ENCODE data around the gene CEP128. TPM values are rescaled to one million over a fixed set of nuclear protein-coding genes. Genes with fewer than 3 reads are reported as not detected.
"Not testable (repeated sequence)": the region's sequence is repeated elsewhere in the genome, so short reads cannot be mapped to it uniquely, and the experiment has no call there.

Gene CEP128
- total and polyA plus RNA-seq, 7 experiments from 2014 or later, result 4.2 to 22.8 (median 9.9) TPM

DNA sequence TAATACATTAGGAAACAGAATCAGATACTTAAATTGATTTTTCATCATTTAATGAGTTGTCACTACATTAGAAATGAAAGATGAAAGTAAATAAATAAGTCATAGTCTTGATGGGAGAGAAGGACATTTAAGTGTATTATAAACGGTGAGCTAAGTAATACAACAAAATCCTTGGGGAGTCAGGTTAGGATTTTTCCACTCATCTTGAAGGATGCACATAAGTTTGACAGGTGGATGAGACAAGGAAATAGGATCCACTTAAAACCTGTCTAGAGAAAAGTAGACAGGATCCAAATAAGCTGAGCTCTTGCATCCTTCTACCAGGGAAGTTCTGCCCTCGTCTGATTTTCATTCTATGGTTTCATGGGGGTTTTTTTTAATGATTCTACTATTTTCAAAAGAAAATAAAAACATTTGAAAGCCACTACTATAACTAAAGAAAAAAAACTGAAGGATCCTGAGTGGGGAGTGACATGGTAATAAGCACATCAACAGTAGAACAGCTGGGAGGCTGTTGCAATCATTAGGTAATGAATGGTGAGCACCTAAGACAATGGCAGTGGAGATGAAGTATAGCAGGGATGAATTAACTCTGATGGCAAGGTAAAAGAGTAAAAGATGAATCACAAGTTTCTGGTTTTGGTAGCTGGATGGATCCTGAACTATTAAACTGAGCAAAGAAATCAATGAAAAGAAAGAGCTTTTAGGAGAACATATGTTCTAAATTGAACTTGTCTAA, 17.0 kb downstream of the CEP128 start:
- H3K27me3 Mint-ChIP-seq, result peaks cover 0 to 6% (median 0%) of the 10 kb centered on the region in 5 donors
- CTCF ChIA-PET, result interaction anchor here (0.5 kb wide), 1 partner anchor 69 kb away, joined by 3 read pairs; no protein-coding TSS in a partner anchor
- H3K9me3 Mint-ChIP-seq, result peaks cover 0 to 16% (median 3%) of the 10 kb centered on the region in 11 donors
- intact Hi-C loops (cut with micrococcal nuclease), result no loop called here
- ATAC-seq, result no peak
- Histone ChIP-seq H3K4me3 (ENCODE audit: low read length) (no peak overlapping the region), H3K9me3 (ENCODE audit: control insufficient read depth in 2 of 3, low read length in 3 of 3) (no peaks in the 10 kb centered on the region), H3K4me1 (ENCODE audit: control insufficient read depth in 2 of 2, insufficient read depth in 2 of 2, low read length in 2 of 2) (peaks cover 0 to 1% of the 10 kb centered on the region in 2 donors), H3K36me3 (ENCODE audit: control insufficient read depth in 2 of 3, insufficient read depth in 3 of 3, low read length in 3 of 3) (no peaks in the 10 kb centered on the region), H3K27me3 (ENCODE audit: control insufficient read depth in 2 of 2, insufficient read depth in 2 of 2, low read length in 2 of 2) (no peaks in the 10 kb centered on the region), H3K27ac (ENCODE audit: low read depth, low read length) (no peak overlapping the region)
- peaks cover 7 to 45% (median 24%) of the 10 kb centered on the region in 5 donors for H3K36me3 Mint-ChIP-seq
- no peak overlapping the region for H3K27ac Mint-ChIP-seq
- peaks cover 0 to 31% (median 0%) of the 10 kb centered on the region in 7 donors for H3K4me1 Mint-ChIP-seq
- H3K4me3 Mint-ChIP-seq, result no peak overlapping the region
- POLR2A ChIA-PET, result no interaction called here
- DNase-seq, result no peak

DNA sequence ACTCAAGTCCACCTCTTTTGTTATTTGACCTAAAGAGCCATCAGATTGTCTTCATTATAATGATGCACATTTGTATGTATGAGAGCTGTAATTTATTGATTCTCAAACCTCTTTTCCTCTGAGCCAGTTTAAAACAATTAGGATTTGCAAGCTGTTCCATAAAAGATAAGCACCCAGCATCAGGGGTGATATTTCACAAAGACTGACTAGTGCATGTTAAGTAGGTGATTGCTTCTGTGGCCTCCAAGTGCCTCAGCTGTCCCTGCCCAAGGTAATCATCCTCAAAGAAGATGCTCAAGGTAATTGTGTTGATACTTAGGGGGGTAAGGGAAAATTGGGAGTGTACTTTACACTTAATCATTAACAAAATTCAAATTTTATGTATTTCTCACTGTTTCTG, 18.2 kb downstream of the CEP128 start:
- H3K4me1 ChIP-seq (ENCODE audit: control insufficient read depth in 2 of 2, insufficient read depth in 2 of 2, low read length in 2 of 2), result no peaks in the 10 kb centered on the region
- CTCF ChIA-PET, result no interaction called here
- no peak overlapping the region for H3K27ac ChIP-seq (ENCODE audit: low read depth, low read length)
- intact Hi-C loops (cut with micrococcal nuclease), result no loop called here
- no peak overlapping the region for H3K4me3 ChIP-seq (ENCODE audit: low read length)
- H3K27me3 ChIP-seq (ENCODE audit: control insufficient read depth in 2 of 2, insufficient read depth in 2 of 2, low read length in 2 of 2), result no peaks in the 10 kb centered on the region
- H3K27me3 Mint-ChIP-seq, result peaks cover 0 to 4% (median 0%) of the 10 kb centered on the region in 5 donors
- H3K36me3 ChIP-seq (ENCODE audit: control insufficient read depth in 2 of 3, insufficient read depth in 3 of 3, low read length in 3 of 3), result no peaks in the 10 kb centered on the region
- H3K36me3 Mint-ChIP-seq, result peaks cover 7 to 36% (median 19%) of the 10 kb centered on the region in 5 donors
- DNase-seq, result no peak
- H3K9me3 ChIP-seq (ENCODE audit: control insufficient read depth in 2 of 3, low read length in 3 of 3), result no peaks in the 10 kb centered on the region
- H3K27ac Mint-ChIP-seq, result no peak overlapping the region
- no peak overlapping the region for H3K4me3 Mint-ChIP-seq
- H3K4me1 Mint-ChIP-seq, result peaks cover 0 to 29% (median 0%) of the 10 kb centered on the region in 7 donors
- H3K9me3 Mint-ChIP-seq, result peaks cover 0 to 13% (median 3%) of the 10 kb centered on the region in 11 donors
- POLR2A ChIA-PET, result no interaction called here
- ATAC-seq, result no peak

DNA sequence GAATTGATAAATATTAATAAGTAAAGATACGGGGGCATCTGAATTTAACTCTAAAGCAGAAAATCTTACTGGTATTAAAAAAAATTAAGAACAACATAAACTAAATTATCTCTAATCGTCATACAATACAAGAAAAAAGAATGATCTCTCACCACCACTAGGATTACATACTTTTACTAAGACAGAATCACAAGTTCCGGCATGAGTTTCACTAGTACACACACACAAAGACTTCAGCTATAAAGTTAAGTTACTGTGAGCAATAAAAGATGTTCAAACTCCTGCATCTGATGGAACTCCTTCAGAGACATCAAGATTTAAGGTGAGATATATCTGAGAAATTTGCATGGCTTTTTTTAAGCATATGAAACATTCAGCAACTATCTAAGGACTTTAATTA, 21.9 kb downstream of the CEP128 start:
- ATAC-seq (no peak), DNase-seq (no peak)
- Histone ChIP-seq H3K9me3 (ENCODE audit: control insufficient read depth in 2 of 3, low read length in 3 of 3) (no peaks in the 10 kb centered on the region), H3K27me3 (ENCODE audit: control insufficient read depth in 2 of 2, insufficient read depth in 2 of 2, low read length in 2 of 2) (no peaks in the 10 kb centered on the region), H3K4me3 (ENCODE audit: low read length) (no peak overlapping the region), H3K4me1 (ENCODE audit: control insufficient read depth in 2 of 2, insufficient read depth in 2 of 2, low read length in 2 of 2) (no peaks in the 10 kb centered on the region), H3K27ac (ENCODE audit: low read depth, low read length) (no peak overlapping the region), H3K36me3 (ENCODE audit: control insufficient read depth in 2 of 3, insufficient read depth in 3 of 3, low read length in 3 of 3) (no peaks in the 10 kb centered on the region)
- peaks cover 0 to 1% (median 0%) of the 10 kb centered on the region in 11 donors for H3K9me3 Mint-ChIP-seq
- no peak overlapping the region for H3K27ac Mint-ChIP-seq
- H3K36me3 Mint-ChIP-seq, result peaks cover 4 to 22% (median 19%) of the 10 kb centered on the region in 5 donors
- peaks cover 0 to 8% (median 3%) of the 10 kb centered on the region in 7 donors for H3K4me1 Mint-ChIP-seq
- H3K4me3 Mint-ChIP-seq, result no peak overlapping the region
- CTCF ChIA-PET, result interaction anchor here (0.7 kb wide), 1 partner anchor 477 kb away, joined by 3 read pairs; no protein-coding TSS in a partner anchor
- POLR2A ChIA-PET, result no interaction called here
- H3K27me3 Mint-ChIP-seq, result no peaks in the 10 kb centered on the region
- intact Hi-C loops (cut with micrococcal nuclease), result no loop called here

DNA sequence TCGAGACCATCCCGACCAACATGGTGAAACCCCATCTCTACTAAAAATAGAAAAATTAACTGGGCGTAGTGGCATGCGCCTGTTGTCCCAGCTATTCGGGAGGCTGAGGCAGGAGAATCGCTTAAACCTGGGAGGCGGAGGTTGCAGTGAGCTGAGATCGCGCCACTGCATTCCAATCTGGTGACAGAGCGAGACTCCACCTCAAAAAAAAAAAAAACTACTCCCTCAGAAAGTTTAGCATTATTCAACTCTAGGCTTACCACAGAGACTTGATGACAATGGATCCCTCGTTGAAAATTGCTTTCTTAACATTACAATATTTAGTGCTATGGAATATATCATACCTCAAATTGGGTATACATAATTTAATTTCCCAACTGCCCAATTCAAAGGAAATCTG, 29.5 kb downstream of the CEP128 start:
- H3K27me3 ChIP-seq (ENCODE audit: control insufficient read depth in 2 of 2, insufficient read depth in 2 of 2, low read length in 2 of 2); CTCF ChIA-PET; H3K4me1 Mint-ChIP-seq; DNase-seq; H3K4me3 ChIP-seq (ENCODE audit: low read length); H3K27me3 Mint-ChIP-seq; H3K4me3 Mint-ChIP-seq; H3K27ac ChIP-seq (ENCODE audit: low read depth, low read length); intact Hi-C loops (cut with micrococcal nuclease); H3K9me3 Mint-ChIP-seq; H3K27ac Mint-ChIP-seq; H3K36me3 ChIP-seq (ENCODE audit: control insufficient read depth in 2 of 3, insufficient read depth in 3 of 3, low read length in 3 of 3); H3K9me3 ChIP-seq (ENCODE audit: control insufficient read depth in 2 of 3, low read length in 3 of 3); ATAC-seq; POLR2A ChIA-PET; H3K4me1 ChIP-seq (ENCODE audit: control insufficient read depth in 2 of 2, insufficient read depth in 2 of 2, low read length in 2 of 2): not testable (repeated sequence)
- H3K36me3 Mint-ChIP-seq, result peaks cover 4 to 24% (median 22%) of the 10 kb centered on the region in 5 donors

DNA sequence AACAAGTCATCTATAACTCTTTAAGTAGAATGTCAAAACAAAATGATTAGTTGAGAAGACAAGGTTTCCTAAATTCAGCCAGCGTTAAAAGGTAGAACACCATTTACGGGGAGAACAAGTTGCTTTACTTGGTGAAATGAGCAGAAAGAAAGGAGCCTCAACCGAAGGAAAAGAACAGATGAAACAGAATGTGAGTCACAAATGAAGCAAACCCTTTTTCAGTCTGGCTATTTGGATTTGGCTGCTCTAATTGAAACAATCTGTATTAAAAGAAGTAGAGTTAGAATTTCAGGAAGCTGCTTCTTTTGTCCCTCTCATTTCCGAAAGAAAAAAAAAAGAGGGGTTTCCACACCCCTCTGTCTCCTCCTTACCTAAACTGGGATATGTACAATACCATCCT, 34.6 kb downstream of the CEP128 start:
- Mint-ChIP-seq H3K27ac (no peak overlapping the region), H3K36me3 (peaks cover 0 to 37% (median 20%) of the 10 kb centered on the region in 5 donors), H3K4me3 (no peak overlapping the region), H3K9me3 (no peaks in the 10 kb centered on the region), H3K4me1 (peaks cover 0 to 8% (median 0%) of the 10 kb centered on the region in 7 donors), H3K27me3 (no peaks in the 10 kb centered on the region)
- Histone ChIP-seq H3K27ac (ENCODE audit: low read depth, low read length) (no peak overlapping the region), H3K4me1 (ENCODE audit: control insufficient read depth in 2 of 2, insufficient read depth in 2 of 2, low read length in 2 of 2) (no peaks in the 10 kb centered on the region), H3K36me3 (ENCODE audit: control insufficient read depth in 2 of 3, insufficient read depth in 3 of 3, low read length in 3 of 3) (no peaks in the 10 kb centered on the region), H3K4me3 (ENCODE audit: low read length) (no peak overlapping the region), H3K27me3 (ENCODE audit: control insufficient read depth in 2 of 2, insufficient read depth in 2 of 2, low read length in 2 of 2) (no peaks in the 10 kb centered on the region), H3K9me3 (ENCODE audit: control insufficient read depth in 2 of 3, low read length in 3 of 3) (no peaks in the 10 kb centered on the region)
- intact Hi-C loops (cut with micrococcal nuclease), result no loop called here
- no peak for DNase-seq
- POLR2A ChIA-PET, result no interaction called here
- ATAC-seq, result no peak
- CTCF ChIA-PET, result no interaction called here

DNA sequence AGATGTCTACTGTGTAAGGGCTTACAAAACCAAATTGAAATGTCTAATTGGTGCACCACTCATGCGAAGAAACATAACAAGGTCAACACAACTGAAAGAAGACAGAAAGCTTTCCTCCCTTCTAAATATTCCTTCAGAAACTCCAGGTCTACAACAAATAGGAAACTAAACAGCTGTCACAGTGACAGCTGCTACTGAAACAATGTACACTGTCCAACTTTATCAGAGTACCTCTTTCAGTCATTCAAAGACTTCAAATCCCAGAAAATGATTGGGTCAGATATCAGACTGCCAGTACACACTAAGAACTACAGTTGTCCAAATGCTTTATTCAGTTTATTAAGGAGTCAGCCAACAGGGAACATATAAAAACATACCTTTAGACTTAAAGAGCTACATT, 35.2 kb downstream of the CEP128 start:
- Histone ChIP-seq H3K4me1 (ENCODE audit: control insufficient read depth in 2 of 2, insufficient read depth in 2 of 2, low read length in 2 of 2) (no peaks in the 10 kb centered on the region), H3K27ac (ENCODE audit: low read depth, low read length) (no peak overlapping the region), H3K9me3 (ENCODE audit: control insufficient read depth in 2 of 3, low read length in 3 of 3) (no peaks in the 10 kb centered on the region), H3K4me3 (ENCODE audit: low read length) (no peak overlapping the region), H3K36me3 (ENCODE audit: control insufficient read depth in 2 of 3, insufficient read depth in 3 of 3, low read length in 3 of 3) (no peaks in the 10 kb centered on the region), H3K27me3 (ENCODE audit: control insufficient read depth in 2 of 2, insufficient read depth in 2 of 2, low read length in 2 of 2) (no peaks in the 10 kb centered on the region)
- no peak for ATAC-seq
- Mint-ChIP-seq H3K36me3 (peaks cover 0 to 40% (median 25%) of the 10 kb centered on the region in 5 donors), H3K27me3 (no peaks in the 10 kb centered on the region), H3K4me1 (peaks cover 0 to 8% (median 0%) of the 10 kb centered on the region in 7 donors), H3K4me3 (no peak overlapping the region), H3K27ac (no peak overlapping the region), H3K9me3 (no peaks in the 10 kb centered on the region)
- ChIA-PET POLR2A (no interaction called here), CTCF (no interaction called here)
- DNase-seq, result no peak
- intact Hi-C loops (cut with micrococcal nuclease), result no loop called here

DNA sequence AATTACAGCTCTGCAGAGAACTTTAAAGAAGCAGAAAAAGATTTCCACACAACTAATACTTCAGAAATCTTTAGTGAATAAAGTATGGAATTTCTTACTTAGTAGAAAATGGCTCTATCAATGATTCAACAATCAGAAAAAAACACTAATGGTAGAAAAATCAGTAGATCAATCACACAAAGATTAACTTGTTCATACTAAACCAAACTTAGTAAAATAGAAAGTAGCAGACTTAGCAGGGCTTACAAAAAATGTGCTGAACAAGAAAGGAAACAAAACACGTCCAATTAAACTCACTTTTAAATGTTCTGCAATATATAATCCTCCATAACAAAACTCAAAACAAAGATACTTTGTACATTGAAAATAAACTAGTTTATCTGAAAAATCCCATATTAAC, 38.9 kb downstream of the CEP128 start:
- ChIA-PET CTCF (no interaction called here), POLR2A (no interaction called here)

More for the DNA sequence above, 38.9 kb downstream of the CEP128 start:
- Mint-ChIP-seq H3K36me3 (peaks cover 4 to 45% (median 36%) of the 10 kb centered on the region in 5 donors), H3K27me3 (no peaks in the 10 kb centered on the region), H3K4me3 (no peak overlapping the region), H3K27ac (no peak overlapping the region), H3K4me1 (peaks cover 0 to 8% (median 0%) of the 10 kb centered on the region in 7 donors), H3K9me3 (no peaks in the 10 kb centered on the region)
- ATAC-seq (no peak), DNase-seq (no peak)
- intact Hi-C loops (cut with micrococcal nuclease), result no loop called here
- no peaks in the 10 kb centered on the region for H3K36me3 ChIP-seq (ENCODE audit: control insufficient read depth in 2 of 3, insufficient read depth in 3 of 3, low read length in 3 of 3)
- H3K4me1 ChIP-seq (ENCODE audit: control insufficient read depth in 2 of 2, insufficient read depth in 2 of 2, low read length in 2 of 2), result no peaks in the 10 kb centered on the region
- H3K27me3 ChIP-seq (ENCODE audit: control insufficient read depth in 2 of 2, insufficient read depth in 2 of 2, low read length in 2 of 2), result no peaks in the 10 kb centered on the region
- H3K27ac ChIP-seq (ENCODE audit: low read depth, low read length), result no peak overlapping the region
- no peaks in the 10 kb centered on the region for H3K9me3 ChIP-seq (ENCODE audit: control insufficient read depth in 2 of 3, low read length in 3 of 3)
- no peak overlapping the region for H3K4me3 ChIP-seq (ENCODE audit: low read length)
